HG03025 (cell line): ENCODE measurements around the gene R3HDM4.
"Not testable (repeated sequence)": the region's sequence is repeated elsewhere in the genome, so short reads cannot be mapped to it uniquely, and the experiment has no call there.

Experiments
- ATAC-seq: cut with Tn5 transposase; IDR thresholded peaks from one replicate; pipeline ENCODE4 v1.9.1; 2021; ENCODE audit warnings: mild to moderate bottlenecking, moderate library complexity; ENCODE audit not compliant: unreplicated experiment, low FRiP score

Gene R3HDM4

DNA sequence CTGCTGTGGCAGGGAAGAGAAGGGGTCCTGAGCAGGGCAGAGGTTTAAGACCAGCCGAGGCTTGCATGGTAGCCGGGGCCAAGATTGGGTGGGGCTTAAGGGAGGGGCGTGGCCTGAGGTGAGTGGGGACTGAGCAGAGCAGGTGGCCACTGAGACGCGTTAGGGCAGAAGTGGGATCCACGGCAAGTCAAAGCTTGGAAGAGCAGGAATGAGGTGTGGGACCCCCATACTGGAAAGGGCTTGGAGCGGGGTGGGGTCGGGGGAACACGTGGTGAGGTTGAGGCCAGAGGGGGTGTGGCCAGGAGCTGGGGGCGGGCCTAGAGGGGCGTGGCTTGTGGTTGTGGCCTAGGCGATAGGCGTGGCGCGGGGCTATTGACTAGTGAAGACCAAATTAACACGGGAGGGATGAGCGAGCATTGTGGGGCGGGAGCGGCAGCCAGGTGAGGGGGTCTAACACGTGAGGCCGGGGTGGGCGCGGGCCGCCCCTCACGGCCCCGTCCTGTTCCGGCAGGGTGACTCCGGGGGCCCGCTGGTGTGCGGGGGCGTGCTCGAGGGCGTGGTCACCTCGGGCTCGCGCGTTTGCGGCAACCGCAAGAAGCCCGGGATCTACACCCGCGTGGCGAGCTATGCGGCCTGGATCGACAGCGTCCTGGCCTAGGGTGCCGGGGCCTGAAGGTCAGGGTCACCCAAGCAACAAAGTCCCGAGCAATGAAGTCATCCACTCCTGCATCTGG is 50.3 kb downstream of the R3HDM4 start:
- no peak for ATAC-seq

GRCh38 chr19:861756-862580 is 51.1 kb downstream of the R3HDM4 start:
- ATAC-seq: no peak

DNA sequence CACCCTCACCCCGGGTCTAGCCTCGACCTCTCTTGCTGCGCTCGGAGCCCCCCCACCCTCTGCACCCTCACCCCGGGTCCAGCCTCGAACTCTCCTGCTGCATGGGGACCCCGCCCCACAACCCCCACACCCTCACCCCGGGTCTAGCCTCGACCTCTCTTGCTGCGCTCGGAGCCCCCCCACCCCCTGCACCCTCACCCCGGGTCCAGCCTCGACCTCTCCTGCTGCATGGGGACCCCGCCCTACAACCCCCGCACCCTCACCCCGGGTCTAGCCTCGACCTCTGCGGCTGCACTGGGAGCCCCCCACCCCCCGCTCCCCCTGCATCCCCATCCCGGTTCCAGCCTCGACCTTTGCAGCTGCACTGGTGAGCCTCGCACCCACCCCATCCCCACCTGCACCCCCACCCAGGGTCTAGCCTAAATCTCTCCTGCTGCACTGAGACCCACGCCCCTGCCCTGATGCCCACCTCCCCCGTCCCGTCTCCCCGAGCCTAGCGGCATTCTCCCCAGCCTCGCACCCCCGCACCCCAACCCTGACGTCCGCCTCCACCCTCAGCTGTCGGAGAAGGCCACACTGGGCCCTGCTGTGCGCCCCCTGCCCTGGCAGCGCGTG is 51.8 kb downstream of the R3HDM4 start:
- no peak for ATAC-seq

- ATAC-seq: no peak
Observed at GRCh38 chr19:858868-859843, 53.9 kb downstream of the R3HDM4 start, which contains the start of gene CFD. TSS of gene CFD (plus strand) at chr19:859664. CDS start at chr19:859690, 26 bp downstream.

DNA sequence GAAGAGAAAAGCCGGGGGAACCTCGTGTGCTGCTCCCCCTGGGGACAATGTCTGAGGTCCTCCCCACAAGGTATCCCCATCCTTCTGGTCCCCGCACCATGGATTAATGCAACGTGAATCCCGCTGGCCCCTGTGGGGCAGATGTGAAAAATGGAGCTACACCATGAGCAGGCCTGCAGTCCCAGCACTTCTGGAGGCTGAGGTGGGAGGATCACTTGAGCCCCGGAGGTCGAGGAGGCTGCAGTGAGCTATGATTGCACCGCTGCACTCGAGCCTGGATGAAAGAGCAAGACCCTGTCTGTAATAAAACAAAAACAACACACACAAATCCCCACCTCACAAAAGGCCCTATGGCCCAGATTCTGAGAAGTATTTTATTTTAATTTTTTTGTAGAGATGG is 54.7 kb downstream of the R3HDM4 start:
- no peak for ATAC-seq

DNA sequence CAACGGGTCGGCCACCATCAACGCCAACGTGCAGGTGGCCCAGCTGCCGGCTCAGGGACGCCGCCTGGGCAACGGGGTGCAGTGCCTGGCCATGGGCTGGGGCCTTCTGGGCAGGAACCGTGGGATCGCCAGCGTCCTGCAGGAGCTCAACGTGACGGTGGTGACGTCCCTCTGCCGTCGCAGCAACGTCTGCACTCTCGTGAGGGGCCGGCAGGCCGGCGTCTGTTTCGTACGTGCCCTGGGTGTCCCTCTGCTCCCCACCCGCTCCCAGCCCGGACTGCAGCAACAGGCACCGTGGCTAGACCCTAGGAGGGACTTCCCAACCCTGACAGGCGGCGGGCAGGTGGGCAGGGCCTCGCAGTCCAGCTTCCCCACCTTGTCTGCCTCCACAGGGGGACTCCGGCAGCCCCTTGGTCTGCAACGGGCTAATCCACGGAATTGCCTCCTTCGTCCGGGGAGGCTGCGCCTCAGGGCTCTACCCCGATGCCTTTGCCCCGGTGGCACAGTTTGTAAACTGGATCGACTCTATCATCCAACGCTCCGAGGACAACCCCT is 57.4 kb downstream of the R3HDM4 start:
- ATAC-seq: no peak

- no peak for ATAC-seq
Observed at GRCh38 chr19:855142-855541, 57.9 kb downstream of the R3HDM4 start.

GRCh38 chr19:854549-854948 is 58.5 kb downstream of the R3HDM4 start:
- no peak for ATAC-seq

- ATAC-seq: not testable (repeated sequence)
Observed at GRCh38 chr19:853614-854220, 59.3 kb downstream of the R3HDM4 start.

DNA sequence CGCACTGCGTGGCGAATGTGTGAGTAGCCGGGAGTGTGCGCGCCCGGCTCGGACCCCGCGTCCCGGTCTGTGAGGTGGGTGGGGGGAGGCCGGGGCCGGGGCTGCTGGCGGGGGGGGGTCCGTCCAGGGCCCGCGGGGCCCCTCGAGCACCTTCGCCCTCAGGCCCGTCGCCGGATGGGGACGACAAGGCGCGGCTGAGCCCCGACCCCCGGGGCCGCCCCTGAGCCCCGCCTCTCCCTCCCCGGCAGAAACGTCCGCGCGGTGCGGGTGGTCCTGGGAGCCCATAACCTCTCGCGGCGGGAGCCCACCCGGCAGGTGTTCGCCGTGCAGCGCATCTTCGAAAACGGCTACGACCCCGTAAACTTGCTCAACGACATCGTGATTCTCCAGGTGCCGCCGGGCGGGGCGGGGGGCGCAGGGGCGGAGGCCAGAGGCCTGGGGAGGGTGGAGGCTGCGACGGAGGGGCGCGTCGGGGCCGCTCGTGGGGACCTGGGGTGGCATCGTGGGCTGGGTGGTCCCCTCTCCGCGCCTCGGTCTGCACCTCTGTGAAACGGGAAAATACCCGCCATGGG is 59.9 kb downstream of the R3HDM4 start:
- no peak for ATAC-seq

GRCh38 chr19:852136-853013 is 60.6 kb downstream of the R3HDM4 start, which contains the start of gene ELANE:
TSS of gene ELANE (plus strand) at chr19:852303. CDS start at chr19:852329, 26 bp downstream.
- ATAC-seq: no peak

GRCh38 chr19:850979-851335 is 62.1 kb downstream of the R3HDM4 start:
- ATAC-seq: no peak

DNA sequence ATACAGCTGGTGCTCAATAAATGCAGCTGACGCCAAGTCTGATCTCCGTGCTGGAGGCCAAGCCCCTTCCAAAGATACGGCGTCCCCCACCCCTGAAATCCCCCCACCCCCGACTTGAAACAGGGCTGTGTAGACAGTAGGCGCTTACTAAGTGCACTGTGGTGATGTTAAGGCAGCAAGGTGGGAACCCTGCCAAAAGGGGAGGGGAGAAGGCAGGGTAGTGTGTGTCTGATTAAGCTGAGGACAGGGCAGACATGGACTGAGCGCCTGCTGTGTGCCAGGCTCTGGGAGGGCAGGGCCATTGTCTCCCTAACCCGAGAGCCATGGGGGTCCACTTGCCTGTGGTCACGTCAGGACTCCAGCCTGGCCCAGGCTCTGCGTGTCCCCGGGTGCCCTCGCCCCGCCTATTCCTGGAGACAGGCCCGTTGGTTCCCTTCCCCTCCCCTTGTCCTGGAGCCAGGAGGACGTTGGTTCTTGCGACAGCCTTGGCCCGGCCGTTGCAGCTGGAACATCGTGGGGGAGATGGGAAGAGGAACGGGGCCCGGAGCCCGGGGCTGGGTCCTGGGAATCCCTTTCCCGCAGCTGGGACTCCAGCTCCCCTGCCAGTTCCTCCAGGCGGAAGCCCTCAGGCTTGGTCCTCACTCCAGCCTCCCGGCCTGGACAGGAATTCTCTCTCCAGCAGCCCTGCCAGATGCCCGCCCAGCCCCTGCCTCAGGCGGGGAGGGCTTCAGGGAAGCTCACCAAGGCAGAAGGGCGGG is 62.6 kb downstream of the R3HDM4 start:
- no peak for ATAC-seq

DNA sequence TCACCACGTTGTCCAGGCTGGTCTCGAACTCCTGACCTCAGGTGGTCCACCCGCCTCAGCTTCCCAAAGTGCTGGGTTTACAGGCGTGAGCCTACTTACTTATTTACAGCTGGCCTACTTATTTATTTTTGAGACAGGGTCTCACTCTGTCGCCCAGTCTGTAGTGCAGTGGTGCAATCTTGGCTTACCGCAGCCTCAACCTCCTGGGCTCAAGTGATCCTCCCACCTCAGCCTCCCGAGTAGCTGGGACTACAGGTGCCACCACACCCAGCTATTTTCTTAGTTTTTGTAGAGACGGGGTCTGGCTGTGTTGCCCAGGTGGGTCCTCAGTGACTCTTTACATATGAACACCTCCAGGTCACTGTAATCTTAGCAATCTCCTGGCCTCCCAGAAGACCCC is 63.8 kb downstream of the R3HDM4 start:
- not testable (repeated sequence) for ATAC-seq

- no peak for ATAC-seq
Observed at GRCh38 chr19:848386-848921, 64.6 kb downstream of the R3HDM4 start.
